ENCODE results near the gene PDLIM4.

DNA sequence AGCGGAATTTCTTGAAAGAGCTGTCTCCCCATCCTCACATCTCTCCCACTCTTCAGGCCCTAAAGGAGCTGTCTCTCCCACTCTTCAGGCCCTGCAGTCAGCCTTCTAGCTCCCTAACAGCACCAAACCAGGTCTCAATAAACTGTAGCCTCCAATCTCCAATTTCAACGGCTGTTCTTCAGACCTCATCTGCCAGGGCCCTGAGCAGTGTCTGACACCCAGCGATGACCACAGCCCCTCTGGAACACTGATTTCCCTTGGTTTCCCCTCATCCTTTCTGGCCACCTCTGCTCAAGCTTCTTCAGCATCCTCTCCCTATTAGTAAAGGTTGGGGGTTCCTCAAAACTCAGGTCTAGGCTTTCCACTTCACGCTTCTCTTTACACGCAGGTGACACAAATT is 28.3 kb upstream of the PDLIM4 start:
- TF ChIP-seq, protein P1, sequence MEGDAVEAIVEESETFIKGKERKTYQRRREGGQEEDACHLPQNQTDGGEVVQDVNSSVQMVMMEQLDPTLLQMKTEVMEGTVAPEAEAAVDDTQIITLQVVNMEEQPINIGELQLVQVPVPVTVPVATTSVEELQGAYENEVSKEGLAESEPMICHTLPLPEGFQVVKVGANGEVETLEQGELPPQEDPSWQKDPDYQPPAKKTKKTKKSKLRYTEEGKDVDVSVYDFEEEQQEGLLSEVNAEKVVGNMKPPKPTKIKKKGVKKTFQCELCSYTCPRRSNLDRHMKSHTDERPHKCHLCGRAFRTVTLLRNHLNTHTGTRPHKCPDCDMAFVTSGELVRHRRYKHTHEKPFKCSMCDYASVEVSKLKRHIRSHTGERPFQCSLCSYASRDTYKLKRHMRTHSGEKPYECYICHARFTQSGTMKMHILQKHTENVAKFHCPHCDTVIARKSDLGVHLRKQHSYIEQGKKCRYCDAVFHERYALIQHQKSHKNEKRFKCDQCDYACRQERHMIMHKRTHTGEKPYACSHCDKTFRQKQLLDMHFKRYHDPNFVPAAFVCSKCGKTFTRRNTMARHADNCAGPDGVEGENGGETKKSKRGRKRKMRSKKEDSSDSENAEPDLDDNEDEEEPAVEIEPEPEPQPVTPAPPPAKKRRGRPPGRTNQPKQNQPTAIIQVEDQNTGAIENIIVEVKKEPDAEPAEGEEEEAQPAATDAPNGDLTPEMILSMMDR (conservative IDR thresholded peaks at IDR 0.05 in 1 of 2, IDR thresholded peaks at IDR 0.05 in 1 of 2; ENCODE audit: extremely low read depth in 1 of 2, insufficient read depth in 1 of 2, low read depth in 1 of 2, low read length in 2 of 2), result no peak
- TF ChIP-seq EZH2 (IDR thresholded peaks at IDR 0.05; ENCODE audit: borderline replicate concordance, low read length), result no peak
